Fibroblast of lung (primary cell): ENCODE measurements around the gene AP2A2. TPM values are rescaled to one million over a fixed set of nuclear protein-coding genes. Genes with fewer than 3 reads are reported as not detected.

ENCODE experiments used
- DNase-seq, 2 donors: peaks; one replicate each; pipeline versions ENCODE4 v3.0.0 to v3.0.0-alpha.2; 2010; ENCODE audit warnings: low read depth in 2 of 2
- H2AFZ ChIP-seq: 2 replicates; pipeline ENCODE4 v1.5.1; 2012; ENCODE audit warnings: low read length, control low read depth, inconsistent platforms
- H3K27ac ChIP-seq: 2 replicates; pipeline ENCODE4 v1.5.1; 2011; ENCODE audit warnings: low read length, control low read depth; ENCODE audit not compliant: insufficient read depth
- H3K27me3 ChIP-seq: 2 replicates; pipeline ENCODE4 v1.5.1; 2011; ENCODE audit warnings: mild to moderate bottlenecking, low read length; ENCODE audit not compliant: control insufficient read depth, insufficient read depth
- H3K36me3 ChIP-seq: 2 replicates; pipeline ENCODE4 v1.5.1; 2011; ENCODE audit warnings: low read length; ENCODE audit not compliant: control insufficient read depth, insufficient read depth
- H3K4me1 ChIP-seq: 2 replicates; pipeline ENCODE4 v1.5.1; 2011; ENCODE audit warnings: low read length; ENCODE audit not compliant: control insufficient read depth, insufficient read depth; ENCODE audit errors: extremely low read depth
- H3K4me2 ChIP-seq: 2 replicates; pipeline ENCODE4 v1.5.1; 2011; ENCODE audit warnings: low read length, control low read depth; ENCODE audit not compliant: insufficient read depth; ENCODE audit errors: extremely low read depth
- H3K4me3 ChIP-seq, 4 experiments: fragments of 200-600 bp in 1 of 4; sonication (generic) in 1 of 4; replicated peaks in 1 of 4; 2 replicates each; pipeline ENCODE4 v1.5.1; 2011 to 2016; ENCODE audit warnings: low read length in 4 of 4, low read depth in 3 of 4, mild to moderate bottlenecking in 3 of 4, control low read depth in 2 of 4, inconsistent platforms in 1 of 4, mixed read lengths in 1 of 4; ENCODE audit not compliant: insufficient read depth in 1 of 4; ENCODE audit errors: control extremely low read depth in 1 of 4
- H3K79me2 ChIP-seq: 2 replicates; pipeline ENCODE4 v1.5.1; 2012; ENCODE audit warnings: mild to moderate bottlenecking, low read length, inconsistent platforms; ENCODE audit not compliant: control insufficient read depth, insufficient read depth
- H3K9ac ChIP-seq: 2 replicates; pipeline ENCODE4 v1.5.1; 2011; ENCODE audit warnings: mild to moderate bottlenecking, low read length, control low read depth; ENCODE audit not compliant: insufficient read depth
- H3K9me3 ChIP-seq: 2 replicates; pipeline ENCODE4 v1.5.1; 2012; ENCODE audit warnings: low read depth, low read length; ENCODE audit not compliant: control insufficient read depth, insufficient read depth
- H4K20me1 ChIP-seq: 2 replicates; pipeline ENCODE4 v1.5.1; 2011; ENCODE audit warnings: low read length; ENCODE audit not compliant: control insufficient read depth, insufficient read depth; ENCODE audit errors: extremely low read depth
- EZH2 ChIP-seq: IDR thresholded peaks from 2 replicates; pipeline ENCODE4 v1.5.1; 2012; ENCODE audit warnings: low read length, control low read depth, mild to moderate bottlenecking; ENCODE audit errors: missing control alignments
- polyA plus RNA-seq, 2 donors: library from polyadenylated mRNA; depleted of rRNA in 1 of 2; stranded (reverse) in 1 of 2; unstranded in 1 of 2; fragments of >200 nt; gene quantifications; 2 replicates each; pipeline ENCODE4 v1.2.1, GENCODE V29; 2011 to 2012; ENCODE audit warnings: missing spikeins in 1 of 2
- total RNA-seq: library from RNA; depleted of rRNA; stranded (reverse); fragments of >200 nt; gene quantifications from 2 replicates; pipeline ENCODE4 v1.2.1, GENCODE V29; 2014
- TF ChIP-seq, protein P1 (sequence below), 2 donors: IDR thresholded peaks in 1 of 2; conservative IDR thresholded peaks in 1 of 2; 1 replicate in 1 of 2; 2 replicates in 1 of 2; pipeline ENCODE4 v1.5.1; 2011 to 2012; ENCODE audit warnings: low read length in 2 of 2, control low read depth in 1 of 2, inconsistent platforms in 1 of 2, low read depth in 1 of 2, mild to moderate bottlenecking in 1 of 2

AP2A2 gene
- total and polyA plus RNA-seq, 2 donors (not counting 1 experiment from before 2014, with no cell fraction given), result 21.6 to 46.1 TPM

DNA sequence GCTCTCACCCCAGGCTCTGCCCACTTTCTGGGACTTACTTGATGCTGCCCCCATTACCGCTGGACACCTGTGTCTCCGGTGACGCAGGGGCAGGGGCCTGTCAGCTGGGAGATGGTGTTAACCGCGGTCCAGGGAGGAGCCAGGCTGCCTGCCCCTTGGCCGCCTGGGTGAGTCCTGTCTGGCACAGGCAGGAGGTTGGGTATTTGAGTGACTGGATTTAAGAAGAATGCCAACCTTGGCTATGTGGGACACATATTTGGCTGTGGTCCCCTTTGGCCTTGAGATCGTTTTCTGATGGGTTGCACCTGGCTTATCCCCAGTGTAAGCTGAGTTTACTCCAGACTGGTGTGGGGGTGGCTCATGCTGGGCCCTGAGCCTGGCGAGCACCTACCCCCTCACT, 108.3 kb downstream of the AP2A2 start:
- TF ChIP-seq, protein P1, sequence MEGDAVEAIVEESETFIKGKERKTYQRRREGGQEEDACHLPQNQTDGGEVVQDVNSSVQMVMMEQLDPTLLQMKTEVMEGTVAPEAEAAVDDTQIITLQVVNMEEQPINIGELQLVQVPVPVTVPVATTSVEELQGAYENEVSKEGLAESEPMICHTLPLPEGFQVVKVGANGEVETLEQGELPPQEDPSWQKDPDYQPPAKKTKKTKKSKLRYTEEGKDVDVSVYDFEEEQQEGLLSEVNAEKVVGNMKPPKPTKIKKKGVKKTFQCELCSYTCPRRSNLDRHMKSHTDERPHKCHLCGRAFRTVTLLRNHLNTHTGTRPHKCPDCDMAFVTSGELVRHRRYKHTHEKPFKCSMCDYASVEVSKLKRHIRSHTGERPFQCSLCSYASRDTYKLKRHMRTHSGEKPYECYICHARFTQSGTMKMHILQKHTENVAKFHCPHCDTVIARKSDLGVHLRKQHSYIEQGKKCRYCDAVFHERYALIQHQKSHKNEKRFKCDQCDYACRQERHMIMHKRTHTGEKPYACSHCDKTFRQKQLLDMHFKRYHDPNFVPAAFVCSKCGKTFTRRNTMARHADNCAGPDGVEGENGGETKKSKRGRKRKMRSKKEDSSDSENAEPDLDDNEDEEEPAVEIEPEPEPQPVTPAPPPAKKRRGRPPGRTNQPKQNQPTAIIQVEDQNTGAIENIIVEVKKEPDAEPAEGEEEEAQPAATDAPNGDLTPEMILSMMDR (conservative IDR thresholded peaks at IDR 0.05 in 1 of 2, IDR thresholded peaks at IDR 0.05 in 1 of 2; ENCODE audit: low read depth in 1 of 2, low read length in 2 of 2), result no peak
- no peak for TF ChIP-seq EZH2
- Histone ChIP-seq H3K27ac (no peak overlapping the region), H2AFZ (no peak overlapping the region), H3K4me3 (no peak overlapping the region), H3K4me1 (no peaks in the 10 kb centered on the region), H4K20me1 (no peaks in the 10 kb centered on the region), H3K79me2 (no peaks in the 10 kb centered on the region), H3K4me2 (no peak overlapping the region), H3K9ac (no peak overlapping the region), H3K27me3 (no peaks in the 10 kb centered on the region), H3K36me3 (no peaks in the 10 kb centered on the region), H3K9me3 (no peaks in the 10 kb centered on the region)
- no peak for DNase-seq

DNA sequence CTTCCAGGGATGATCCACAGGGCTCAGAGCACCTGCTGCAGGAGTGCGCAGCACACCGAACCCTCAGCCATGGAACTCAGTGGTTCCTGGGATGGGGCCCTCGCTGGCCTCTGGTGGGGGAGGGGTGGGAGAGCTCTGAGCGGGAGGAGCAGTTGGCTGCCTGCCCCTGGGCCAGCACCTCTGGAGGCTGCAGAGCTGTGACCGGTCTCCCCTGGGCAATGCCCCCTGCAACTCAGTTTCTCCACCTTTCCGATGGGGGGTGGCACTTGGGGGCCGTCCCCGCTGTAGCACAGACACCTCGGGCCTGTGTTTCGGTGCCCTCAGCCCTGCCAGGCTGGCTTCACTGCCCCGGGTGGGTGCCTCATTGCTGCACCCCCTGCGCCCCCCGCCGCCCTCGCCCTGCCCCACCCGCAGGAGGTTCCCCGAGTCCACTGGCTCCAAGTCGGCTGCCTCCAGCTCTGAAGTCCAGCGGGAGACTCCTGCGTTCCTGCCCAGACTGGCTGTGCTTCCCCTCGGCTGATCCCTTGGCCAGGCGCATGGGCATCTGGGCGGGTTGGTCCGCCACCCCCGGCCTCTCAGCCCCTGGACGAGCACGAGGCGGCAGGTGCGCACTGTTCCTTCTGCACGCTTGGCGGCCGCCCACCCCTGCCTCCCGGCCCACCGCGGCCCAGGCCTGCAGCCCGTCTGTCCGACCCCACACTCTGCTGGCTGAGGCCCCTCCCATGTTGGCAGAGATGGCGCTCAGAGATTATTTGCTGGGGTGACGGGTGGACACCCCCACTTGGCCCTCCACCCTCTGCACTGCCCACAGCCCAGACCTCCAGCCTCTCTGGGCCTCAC, 109.0 kb downstream of the AP2A2 start:
- no peaks in the 10 kb centered on the region for H4K20me1 ChIP-seq
- H3K4me3 ChIP-seq, result no peak overlapping the region

GRCh38 chr11:1035577-1036283, 110.1 kb downstream of the AP2A2 start:
- no peaks in the 10 kb centered on the region for H3K4me1 ChIP-seq
- H3K9me3 ChIP-seq, result no peaks in the 10 kb centered on the region
- no peak overlapping the region for H3K27ac ChIP-seq
- H3K9ac ChIP-seq, result no peak overlapping the region
- H3K36me3 ChIP-seq, result no peaks in the 10 kb centered on the region
- no peak overlapping the region for H2AFZ ChIP-seq
- no peak for DNase-seq
- no peaks in the 10 kb centered on the region for H3K27me3 ChIP-seq
- no peak overlapping the region for H3K4me3 ChIP-seq
- no peak overlapping the region for H3K4me2 ChIP-seq
- H4K20me1 ChIP-seq, result no peaks in the 10 kb centered on the region
- no peaks in the 10 kb centered on the region for H3K79me2 ChIP-seq
- TF ChIP-seq, protein P1 (conservative IDR thresholded peaks at IDR 0.05 in 1 of 2, IDR thresholded peaks at IDR 0.05 in 1 of 2; ENCODE audit: low read depth in 1 of 2, low read length in 2 of 2), result no peak
- TF ChIP-seq EZH2, result no peak

More for the DNA sequence above, 109.0 kb downstream of the AP2A2 start:
- no peaks in the 10 kb centered on the region for H3K36me3 ChIP-seq
- H3K4me2 ChIP-seq, result no peak overlapping the region
- no peaks in the 10 kb centered on the region for H3K27me3 ChIP-seq
- TF ChIP-seq, protein P1 (conservative IDR thresholded peaks at IDR 0.05 in 1 of 2, IDR thresholded peaks at IDR 0.05 in 1 of 2; ENCODE audit: low read depth in 1 of 2, low read length in 2 of 2), result no peak
- no peak for TF ChIP-seq EZH2
- H3K27ac ChIP-seq, result no peak overlapping the region
- H3K9ac ChIP-seq, result no peak overlapping the region
- H3K9me3 ChIP-seq, result no peaks in the 10 kb centered on the region
- no peak overlapping the region for H2AFZ ChIP-seq
- H3K4me1 ChIP-seq, result no peaks in the 10 kb centered on the region
- no peak for DNase-seq
- no peaks in the 10 kb centered on the region for H3K79me2 ChIP-seq
